NCI-H345 treated with DMSO at 0.1 percent for 48 hours (cell line): ENCODE results near the gene RNASE11.

Experiments used
- DNase-seq: peaks from one replicate; lab custom pipeline; 2025; ENCODE audit not compliant: unreplicated experiment; lab: John Stamatoyannopoulos, UW

RNASE11 gene

GRCh38 chr14:20546877-20547276, 40.9 kb downstream of the RNASE11 start:
- DNase-seq: no peak

- no peak for DNase-seq
These were observed 47.9 kb downstream of the RNASE11 start for GRCh38 chr14:20539906-20540305.
